ENCODE data around the gene KDM5B.
"Not testable (repeated sequence)": the region's sequence is repeated elsewhere in the genome, so short reads cannot be mapped to it uniquely, and the experiment has no call there.

- TF ChIP-seq CTCF, POLR2A (IDR thresholded peaks at IDR 0.05): not testable (repeated sequence)
Observed at GRCh38 chr1:202714202-202714601, 94.0 kb downstream of the KDM5B start.

Measured in ovary (tissue), 3 donors.